HFFc6 (cell line): ENCODE measurements around the gene RASD1. TPM values are rescaled to one million over a fixed set of nuclear protein-coding genes. Genes with fewer than 3 reads are reported as not detected.

Experiments
- DNase-seq: peaks from one replicate; pipeline ENCODE4 v3.0.0-alpha.2; 2018
- H3K27ac Mint-ChIP-seq: 2 replicates; pipeline ENCODE4 v1.8.0; 2020; ENCODE audit warnings: mild to moderate bottlenecking, mixed read lengths
- H3K27me3 Mint-ChIP-seq: 2 replicates; pipeline ENCODE4 v1.8.0; 2021; ENCODE audit warnings: mild to moderate bottlenecking, moderate library complexity, mixed read lengths; ENCODE audit not compliant: insufficient read depth
- H3K36me3 Mint-ChIP-seq: 2 replicates; pipeline ENCODE4 v1.8.0; 2021; ENCODE audit warnings: low read depth, mixed read lengths
- H3K4me1 Mint-ChIP-seq: 2 replicates; pipeline ENCODE4 v1.8.0; 2020; ENCODE audit warnings: low read depth, mixed read lengths
- H3K4me3 Mint-ChIP-seq: 2 replicates; pipeline ENCODE4 v1.8.0; 2020; ENCODE audit warnings: mild to moderate bottlenecking, moderate library complexity, mixed read lengths
- H3K9me3 Mint-ChIP-seq: 2 replicates; pipeline ENCODE4 v1.8.0; 2020; ENCODE audit warnings: mild to moderate bottlenecking, mixed read lengths
- total RNA-seq, 6 experiments: library from RNA; stranded (reverse); fragmentation: NEBNext Ultra II Directional; extraction: Animal tissue kit (Norgen Biotek cat#: 25700); gene quantifications; 2 replicates in 1 of 6; 3 replicates in 5 of 6; pipeline ENCODE4 v1.2.3, GENCODE V29; 2021
- TF ChIP-seq, protein P1 (sequence below): fragments of 200-600 bp; sonication (generic); IDR thresholded peaks from 2 replicates; pipeline ENCODE4 v1.5.0; 2021; ENCODE audit warnings: antibody characterized with exemption, mild to moderate bottlenecking

RASD1 gene
- total RNA-seq, 6 experiments from 2014 or later, result 0.17 to 1.1 (median 0.43) TPM

DNA sequence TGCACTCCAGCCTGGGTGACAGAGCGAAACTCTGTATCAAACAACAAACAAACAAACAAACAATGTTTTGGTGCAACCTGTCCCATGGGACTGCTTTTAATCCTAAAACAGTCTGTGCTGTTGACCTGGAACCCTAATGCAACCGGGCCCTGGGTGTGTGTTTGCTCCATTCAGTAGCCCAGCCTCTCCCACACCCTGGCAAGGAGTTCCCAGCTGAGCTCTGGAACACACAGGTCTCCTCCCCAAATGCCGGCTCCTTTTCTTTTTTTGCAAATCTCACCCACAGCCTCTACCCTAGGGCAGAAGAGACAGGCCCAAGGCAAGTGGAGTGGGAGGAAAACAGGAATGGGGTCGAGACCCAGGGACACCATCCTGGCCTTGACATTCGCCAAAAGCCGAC, 29.8 kb upstream of the RASD1 start:
- Mint-ChIP-seq H3K36me3 (no peaks in the 10 kb centered on the region), H3K4me3 (no peak overlapping the region), H3K27me3 (no peaks in the 10 kb centered on the region; the same call in 1 of the 2 replicates), H3K9me3 (no peaks in the 10 kb centered on the region), H3K27ac (no peak overlapping the region), H3K4me1 (no peaks in the 10 kb centered on the region)
- DNase-seq, result no peak
- TF ChIP-seq, protein P1, sequence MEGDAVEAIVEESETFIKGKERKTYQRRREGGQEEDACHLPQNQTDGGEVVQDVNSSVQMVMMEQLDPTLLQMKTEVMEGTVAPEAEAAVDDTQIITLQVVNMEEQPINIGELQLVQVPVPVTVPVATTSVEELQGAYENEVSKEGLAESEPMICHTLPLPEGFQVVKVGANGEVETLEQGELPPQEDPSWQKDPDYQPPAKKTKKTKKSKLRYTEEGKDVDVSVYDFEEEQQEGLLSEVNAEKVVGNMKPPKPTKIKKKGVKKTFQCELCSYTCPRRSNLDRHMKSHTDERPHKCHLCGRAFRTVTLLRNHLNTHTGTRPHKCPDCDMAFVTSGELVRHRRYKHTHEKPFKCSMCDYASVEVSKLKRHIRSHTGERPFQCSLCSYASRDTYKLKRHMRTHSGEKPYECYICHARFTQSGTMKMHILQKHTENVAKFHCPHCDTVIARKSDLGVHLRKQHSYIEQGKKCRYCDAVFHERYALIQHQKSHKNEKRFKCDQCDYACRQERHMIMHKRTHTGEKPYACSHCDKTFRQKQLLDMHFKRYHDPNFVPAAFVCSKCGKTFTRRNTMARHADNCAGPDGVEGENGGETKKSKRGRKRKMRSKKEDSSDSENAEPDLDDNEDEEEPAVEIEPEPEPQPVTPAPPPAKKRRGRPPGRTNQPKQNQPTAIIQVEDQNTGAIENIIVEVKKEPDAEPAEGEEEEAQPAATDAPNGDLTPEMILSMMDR, result no peak

DNA sequence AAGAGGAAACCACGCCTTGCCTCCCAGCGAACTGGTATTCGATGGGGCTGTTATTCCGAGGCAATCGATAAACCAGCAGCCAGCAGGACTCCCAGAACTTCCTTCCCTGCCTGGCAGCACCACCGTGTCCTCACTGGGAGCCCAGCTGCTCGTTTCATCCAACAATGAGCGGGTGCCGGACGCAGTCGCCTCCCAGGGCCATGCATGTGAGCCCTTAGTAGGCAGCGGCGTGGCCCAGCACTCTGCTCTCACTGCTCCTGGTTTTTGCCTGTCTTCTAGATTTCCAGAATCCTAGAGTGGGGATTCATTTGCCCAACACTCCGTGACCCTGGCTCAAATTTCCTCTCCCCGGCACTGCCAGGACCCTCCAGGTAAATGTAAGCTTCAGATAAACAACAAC, 29.1 kb upstream of the RASD1 start:
- H3K27me3 Mint-ChIP-seq, result no peaks in the 10 kb centered on the region; the same call in 1 of the 2 replicates
- no peak overlapping the region for H3K27ac Mint-ChIP-seq
- no peaks in the 10 kb centered on the region for H3K4me1 Mint-ChIP-seq
- DNase-seq, result no peak
- H3K4me3 Mint-ChIP-seq, result no peak overlapping the region
- no peaks in the 10 kb centered on the region for H3K36me3 Mint-ChIP-seq
- no peaks in the 10 kb centered on the region for H3K9me3 Mint-ChIP-seq
- TF ChIP-seq, protein P1, result no peak

DNA sequence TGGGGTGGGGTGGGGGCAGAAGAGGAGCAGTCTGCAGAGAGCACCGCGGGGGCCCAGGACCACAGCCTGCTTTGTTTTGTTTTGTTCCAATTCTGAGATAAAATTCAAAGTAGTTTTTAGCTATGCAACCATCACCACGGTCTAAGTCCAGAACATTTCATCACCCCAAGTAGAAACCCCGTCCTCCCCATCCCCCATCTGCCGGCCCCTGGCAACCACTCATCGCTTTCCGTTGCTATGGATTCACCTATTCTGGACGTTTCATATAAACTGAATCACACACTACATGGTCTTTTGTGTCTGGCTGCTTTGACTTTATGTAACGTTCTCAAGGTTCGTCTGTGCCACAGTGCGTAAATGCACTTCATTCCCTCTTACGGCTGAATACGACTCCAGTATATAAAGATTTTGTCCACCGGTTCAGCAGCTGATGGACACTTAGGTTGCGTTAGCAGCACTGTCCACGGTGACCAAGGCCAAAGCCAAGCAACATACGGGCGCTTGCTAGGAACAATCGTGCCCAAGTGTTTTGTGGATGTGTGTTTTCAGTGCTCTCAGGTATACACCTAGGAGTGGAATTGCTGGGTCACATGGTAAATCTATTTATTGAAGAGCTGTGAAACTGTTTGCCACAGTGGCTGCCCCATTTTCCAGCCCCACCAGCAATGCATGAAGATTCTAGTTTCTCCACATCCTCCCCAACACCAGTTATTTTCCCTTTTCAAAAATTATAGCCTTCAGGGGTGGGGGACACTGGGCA, 27.7 kb upstream of the RASD1 start:
- H3K9me3 Mint-ChIP-seq, result no peaks in the 10 kb centered on the region
- no peaks in the 10 kb centered on the region; the same call in 1 of the 2 replicates for H3K27me3 Mint-ChIP-seq
- H3K27ac Mint-ChIP-seq, result no peak overlapping the region
- DNase-seq, result no peak
- no peaks in the 10 kb centered on the region for H3K36me3 Mint-ChIP-seq
- TF ChIP-seq, protein P1, result no peak
- no peak overlapping the region for H3K4me3 Mint-ChIP-seq
- no peaks in the 10 kb centered on the region for H3K4me1 Mint-ChIP-seq

DNA sequence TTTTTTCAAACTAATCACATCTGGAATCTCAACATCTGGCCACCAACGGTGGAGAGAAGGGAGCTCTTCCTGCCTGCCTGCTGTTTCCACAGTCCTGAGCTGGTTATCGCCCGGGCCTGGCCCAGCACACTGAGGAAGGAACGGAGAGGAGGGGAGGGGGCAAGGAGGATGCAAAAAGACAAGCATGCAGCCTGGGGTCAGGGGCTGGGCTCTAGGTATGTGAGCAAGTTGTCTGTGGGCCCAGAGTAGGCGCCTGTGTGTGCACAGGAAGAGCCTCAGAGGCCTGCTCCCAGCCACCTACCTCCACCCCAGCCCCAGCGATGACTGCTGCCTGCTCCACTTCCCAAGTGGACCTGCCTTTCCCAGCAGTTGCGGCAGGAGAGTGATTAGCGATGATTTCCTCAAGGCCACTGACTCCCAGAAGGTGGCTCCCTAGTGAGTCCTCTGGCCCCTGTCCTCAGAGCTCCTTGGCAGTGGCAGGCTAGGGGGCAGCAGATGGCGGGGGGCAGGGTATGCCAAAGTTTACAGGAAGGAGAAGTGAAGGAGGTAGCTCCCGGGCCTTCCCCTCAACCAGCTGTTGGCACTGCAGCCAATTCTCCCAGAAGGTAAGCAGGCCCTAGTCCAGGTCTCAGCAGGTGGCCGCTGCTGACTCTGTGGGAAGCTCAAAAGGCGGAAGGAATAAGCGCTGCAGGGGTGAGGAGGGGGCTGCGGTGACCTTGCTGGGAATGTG, 27.0 kb upstream of the RASD1 start:
- Mint-ChIP-seq H3K9me3 (no peaks in the 10 kb centered on the region), H3K4me1 (no peaks in the 10 kb centered on the region), H3K36me3 (no peaks in the 10 kb centered on the region), H3K27me3 (no peaks in the 10 kb centered on the region; the same call in 1 of the 2 replicates), H3K27ac (no peak overlapping the region), H3K4me3 (no peak overlapping the region)
- no peak for DNase-seq
- TF ChIP-seq, protein P1, result no peak

- H3K4me3 Mint-ChIP-seq, result no peak overlapping the region
- H3K27ac Mint-ChIP-seq, result no peak overlapping the region
- no peaks in the 10 kb centered on the region for H3K27me3 Mint-ChIP-seq
- no peak for DNase-seq
- no peaks in the 10 kb centered on the region for H3K36me3 Mint-ChIP-seq
- H3K4me1 Mint-ChIP-seq, result peaks cover 9% of the 10 kb centered on the region
- H3K9me3 Mint-ChIP-seq, result no peaks in the 10 kb centered on the region
- TF ChIP-seq, protein P1, result no peak
Observed at GRCh38 chr17:17520599-17521232, 24.5 kb upstream of the RASD1 start.
